T-helper 9 cell (primary cell): ENCODE measurements around the gene BRWD1.

ENCODE experiments used
- DNase-seq: peaks from one replicate; pipeline ENCODE4 v3.0.0-alpha.2; 2020
- total RNA-seq, 2 donors: gene quantifications; one replicate each; lab custom pipeline; 2026; lab: John Stamatoyannopoulos, UW

BRWD1 gene
- 213 to 314 reads per million in 2 donors for total RNA-seq

- DNase-seq: peak; percentile 72
Observed at GRCh38 chr21:39313571-39314142, at the start of gene BRWD1. Gene BRWD1 (minus strand): TSS chr21:39313632. CDS start chr21:39313491, 141 bp downstream.

DNA sequence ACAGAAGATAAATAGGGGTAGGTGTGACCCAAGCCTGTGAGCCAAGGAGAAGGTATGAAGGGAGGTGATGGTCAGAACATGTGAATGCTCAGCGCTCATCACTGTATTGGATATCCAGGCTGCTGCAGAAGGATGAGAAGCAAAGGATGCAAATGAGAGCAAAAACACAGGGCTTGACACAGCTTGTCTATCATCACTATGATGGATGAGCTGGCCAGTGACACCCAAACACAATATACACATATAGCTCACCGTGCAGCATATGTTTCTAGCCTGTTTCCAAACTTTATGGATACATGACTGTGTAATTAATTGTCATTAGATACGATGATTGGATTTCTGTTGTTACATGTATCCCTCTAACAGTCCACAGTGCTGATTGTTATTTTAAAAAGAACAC, 49.3 kb upstream of the BRWD1 start:
- DNase-seq: no peak

GRCh38 chr21:39359382-39359781, 46.0 kb upstream of the BRWD1 start:
- DNase-seq: no peak

GRCh38 chr21:39353295-39353694, 39.9 kb upstream of the BRWD1 start:
- DNase-seq: no peak

- no peak for DNase-seq
Observed at GRCh38 chr21:39350094-39351005, 36.9 kb upstream of the BRWD1 start.

DNA sequence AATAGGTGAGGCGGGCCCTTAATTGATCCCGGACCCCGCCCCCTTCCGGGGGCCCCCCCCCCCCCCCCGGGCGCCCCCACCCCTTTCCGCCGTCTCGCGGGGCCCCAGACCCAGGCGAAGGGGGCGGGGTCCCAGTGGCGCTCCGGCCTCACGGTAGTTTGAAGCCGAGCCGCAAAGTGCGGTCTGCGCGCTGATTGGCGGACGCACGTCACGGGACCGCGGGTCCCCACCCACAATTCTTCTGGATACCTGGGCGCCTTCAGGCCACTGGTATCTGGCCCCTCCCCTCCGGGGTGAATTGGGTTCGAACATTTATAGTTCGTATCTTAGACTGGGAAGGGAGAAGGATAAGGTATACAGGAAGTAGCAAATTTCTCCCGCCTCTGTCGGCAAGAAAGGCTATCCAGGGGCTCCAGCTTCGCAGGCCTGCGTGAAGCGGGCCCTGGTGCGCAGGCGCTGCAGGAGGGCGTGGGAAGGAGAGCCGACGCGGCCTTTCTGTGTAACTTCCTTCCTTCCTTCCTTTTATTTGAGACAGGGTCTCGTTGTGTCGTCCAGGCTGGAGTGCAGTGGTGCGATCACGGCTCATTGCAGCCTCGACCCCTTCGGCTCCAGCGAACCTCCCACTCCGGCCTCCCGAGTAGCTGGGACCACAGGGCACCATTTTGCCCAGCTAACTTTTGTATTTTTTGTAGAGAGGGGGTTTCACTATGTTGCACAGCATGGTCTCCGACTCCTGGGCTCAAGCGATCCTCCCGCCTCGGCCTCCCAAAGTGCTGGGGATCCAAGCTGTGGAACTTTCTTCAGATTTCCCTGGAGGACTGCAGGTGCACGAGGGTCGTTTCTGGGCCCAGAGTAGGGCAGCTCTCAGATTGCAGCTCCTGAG, 36.0 kb upstream of the BRWD1 start:
- peak; percentile 95 for DNase-seq

- peak; percentile 82 for DNase-seq
Observed at GRCh38 chr21:39348355-39349210, 35.2 kb upstream of the BRWD1 start, which contains the start of gene HMGN1. Gene HMGN1 (minus strand): TSS chr21:39349088. CDS start chr21:39348917, 171 bp downstream.

DNA sequence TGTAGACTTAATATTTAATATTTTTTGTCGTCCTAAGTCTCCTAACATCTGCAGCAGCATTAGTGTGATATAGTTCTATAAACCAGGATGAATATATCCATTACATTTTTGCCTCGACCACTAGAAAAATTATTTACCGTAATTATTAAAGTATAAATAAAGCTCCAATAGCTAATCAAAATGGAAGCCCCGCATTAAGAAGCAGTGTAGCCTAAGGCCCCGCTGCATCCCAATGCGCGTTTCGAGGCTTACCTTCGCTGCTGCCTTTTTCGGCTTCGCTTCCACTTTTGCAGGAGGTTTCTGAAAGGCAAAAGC, 34.6 kb upstream of the BRWD1 start:
- no peak for DNase-seq

GRCh38 chr21:39347537-39347936, 34.1 kb upstream of the BRWD1 start:
- DNase-seq: no peak

- no peak for DNase-seq
Observed at GRCh38 chr21:39346671-39347331, 33.4 kb upstream of the BRWD1 start.

DNA sequence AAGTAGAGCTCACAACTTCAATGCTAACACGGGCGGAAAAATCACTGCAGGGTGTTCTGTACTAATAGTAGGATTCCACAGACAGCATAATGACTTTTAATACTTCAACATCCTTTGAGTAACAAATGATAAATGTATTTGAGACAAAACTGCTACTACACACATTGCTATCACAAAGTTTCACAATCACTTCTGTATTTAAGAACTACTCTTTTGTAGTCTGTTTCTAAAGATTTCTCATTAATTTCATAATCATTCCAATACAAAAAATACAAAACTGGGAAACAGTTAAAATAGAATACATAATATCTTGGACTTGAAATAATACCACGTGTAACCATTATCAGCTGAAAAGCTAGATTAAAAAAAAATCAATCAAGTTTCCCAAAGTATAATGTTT, 32.8 kb upstream of the BRWD1 start:
- no peak for DNase-seq

- no peak for DNase-seq
Observed at GRCh38 chr21:39345440-39345839, 32.0 kb upstream of the BRWD1 start.

DNA sequence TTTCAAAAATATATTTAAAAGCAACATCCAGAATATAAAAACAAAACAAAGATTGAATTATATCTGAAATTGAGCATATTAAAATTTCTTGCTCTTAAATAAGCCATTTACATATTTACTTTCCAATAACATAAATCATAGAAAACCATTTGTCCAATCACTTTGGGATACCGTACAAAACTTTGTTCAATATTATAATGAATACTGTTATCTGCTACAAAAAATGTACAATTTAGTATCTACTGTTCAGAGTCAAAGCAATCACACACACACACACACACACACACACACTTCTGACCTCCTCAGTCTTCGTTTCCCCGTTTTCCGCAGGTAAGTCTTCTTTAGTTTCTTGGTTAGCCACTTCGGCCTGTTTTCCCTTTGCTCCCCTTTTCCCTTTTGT, 31.4 kb upstream of the BRWD1 start:
- DNase-seq: no peak

- DNase-seq: no peak
Observed at GRCh38 chr21:39341249-39341923, 28.0 kb upstream of the BRWD1 start.

DNA sequence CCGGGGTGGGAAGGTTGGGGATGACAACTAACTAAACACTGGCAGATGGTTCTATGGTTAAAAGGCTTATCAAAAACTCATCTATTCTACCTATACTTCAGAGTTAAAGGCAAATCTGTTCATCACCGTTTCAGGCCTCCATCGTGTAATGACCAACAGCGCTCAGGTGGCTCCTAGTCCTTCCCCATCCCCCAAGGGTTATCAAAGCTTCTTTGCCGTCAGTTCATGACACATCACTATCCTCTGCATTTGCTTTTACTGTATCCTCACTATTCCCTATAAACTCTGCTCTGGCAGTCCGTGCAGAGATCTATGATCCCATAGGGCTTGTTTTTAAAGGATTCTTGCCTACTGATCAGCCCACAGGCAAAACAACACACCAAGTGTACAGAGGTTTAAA, 27.3 kb upstream of the BRWD1 start:
- no peak for DNase-seq

- DNase-seq: no peak
Observed at GRCh38 chr21:39339231-39339630, 25.8 kb upstream of the BRWD1 start.

DNA sequence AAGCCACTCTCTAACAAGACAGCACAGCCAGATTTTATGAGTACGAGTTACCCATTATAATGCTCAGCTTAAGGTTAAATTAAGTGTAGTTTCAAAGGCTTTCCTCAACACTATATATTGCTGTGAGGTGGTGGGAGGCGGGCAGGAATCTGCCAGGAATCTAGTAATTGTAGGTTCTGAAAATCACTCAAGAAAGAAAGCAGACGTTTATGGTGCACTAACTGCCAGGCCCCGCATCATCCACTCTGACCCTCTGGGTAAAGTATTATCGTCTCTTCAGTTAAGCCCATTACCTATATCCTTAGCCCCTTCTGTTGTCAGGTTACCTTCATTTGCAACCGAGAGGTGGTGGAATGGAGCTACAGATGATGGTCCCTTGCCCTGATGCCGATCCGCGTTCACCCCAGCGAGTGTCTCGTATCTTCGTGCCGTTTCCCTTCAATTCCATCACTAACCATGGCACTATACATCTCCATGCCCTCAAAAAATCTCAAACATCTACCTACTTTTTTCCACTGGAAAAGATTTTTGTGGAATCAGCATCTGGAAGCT, 23.1 kb upstream of the BRWD1 start:
- no peak for DNase-seq

- no peak for DNase-seq
Observed at GRCh38 chr21:39334611-39335010, 21.2 kb upstream of the BRWD1 start.

- no peak for DNase-seq
Observed at GRCh38 chr21:39332175-39332574, 18.7 kb upstream of the BRWD1 start.

- no peak for DNase-seq
Observed at GRCh38 chr21:39330001-39330400, 16.6 kb upstream of the BRWD1 start.

DNA sequence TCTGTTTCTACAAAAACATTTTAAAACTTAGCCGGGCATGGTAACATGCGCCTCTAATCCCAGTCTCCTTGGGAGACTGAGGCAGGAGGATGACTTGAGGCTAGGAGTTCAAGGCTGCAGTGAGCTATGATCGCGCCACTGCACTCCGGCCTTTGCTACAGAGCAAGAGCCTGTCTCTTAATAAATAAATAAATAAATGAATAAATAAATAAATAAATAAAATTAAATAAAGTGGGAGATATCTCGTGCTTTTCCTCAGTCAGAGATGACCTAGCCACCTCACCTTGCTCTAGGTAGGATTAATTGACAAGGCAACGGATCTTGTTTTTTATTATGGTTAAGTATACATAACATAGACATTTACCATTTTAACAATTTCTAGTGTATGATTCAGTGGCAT, 14.3 kb upstream of the BRWD1 start:
- DNase-seq: no peak
